GM12891 (cell line): Measurements from ENCODE around the gene CHMP4B.

ENCODE experiments used
- PAX5 ChIP-seq: IDR thresholded peaks from 2 replicates; pipeline ENCODE4 v1.6.1; 2011; ENCODE audit warnings: low read length, moderate library complexity, mild to moderate bottlenecking; ENCODE audit not compliant: insufficient read depth, severe bottlenecking
- POLR2A ChIP-seq: IDR thresholded peaks from 2 replicates; pipeline ENCODE4 v1.6.1; 2011; ENCODE audit warnings: low read depth, low read length, control low read depth
- POLR2AphosphoS5 ChIP-seq: IDR thresholded peaks from 2 replicates; pipeline ENCODE4 v1.6.1; 2011; ENCODE audit warnings: low read depth, low read length, control low read depth
- POU2F2 ChIP-seq: IDR thresholded peaks from 2 replicates; pipeline ENCODE4 v1.6.1; 2011; ENCODE audit warnings: low read depth, mild to moderate bottlenecking, control low read depth, low read length, moderate library complexity
- SPI1 ChIP-seq: IDR thresholded peaks from 2 replicates; pipeline ENCODE4 v1.6.1; 2011; ENCODE audit warnings: low read depth, low read length, control low read depth
- TAF1 ChIP-seq: IDR thresholded peaks from 2 replicates; pipeline ENCODE4 v1.6.1; 2011; ENCODE audit warnings: low read depth, low read length, control low read depth

- TF ChIP-seq TAF1 (no peak), POLR2A (no peak), POLR2AphosphoS5 (no peak), SPI1 (no peak), PAX5 (no peak), POU2F2 (no peak)
These were observed 21.1 kb downstream of the CHMP4B start for GRCh38 chr20:33832103-33832804.
